Heart right ventricle (tissue), 16 donors: ENCODE measurements around the gene DENND4C. TPM values are rescaled to one million over a fixed set of nuclear protein-coding genes. Genes with fewer than 3 reads are reported as not detected.
A peak's percentile ranks its signal among the peaks of the same experiment; 100 is the strongest.

ENCODE experiments used
- ATAC-seq, 8 donors: fragments of 200-7000 bp; cut with Tn5 transposase; one replicate each; pipeline ENCODE4 v1.9.1; 2020; ENCODE audit warnings: mild to moderate bottlenecking in 8 of 8, moderate library complexity in 8 of 8, moderate number of reproducible peaks in 1 of 8
- DNase-seq, 2 donors: peaks; one replicate each; pipeline ENCODE4 v3.0.0-alpha.2; 2020
- H3K27ac ChIP-seq, 10 donors: fragments of 200-600 bp; sonication (generic) in 2 of 10; one replicate each; pipeline versions ENCODE4 v1.5.0 to v1.8.0; 2020 to 2022; ENCODE audit warnings: mild to moderate bottlenecking in 3 of 10
- H3K27me3 ChIP-seq, 7 donors: fragments of 200-600 bp; one replicate each; pipeline ENCODE4 v1.8.0; 2021 to 2022; ENCODE audit warnings: mild to moderate bottlenecking in 2 of 7
- H3K36me3 ChIP-seq, 9 donors: fragments of 200-600 bp; sonication (generic) in 1 of 9; one replicate each; pipeline versions ENCODE4 v1.5.0 to v1.8.0; 2020 to 2022; ENCODE audit warnings: mild to moderate bottlenecking in 2 of 9
- H3K4me1 ChIP-seq, 9 donors: fragments of 200-600 bp; sonication (generic) in 1 of 9; one replicate each; pipeline versions ENCODE4 v1.5.0 to v1.8.0; 2020 to 2022; ENCODE audit warnings: mild to moderate bottlenecking in 4 of 9
- H3K4me3 ChIP-seq, 10 donors: fragments of 200-600 bp; sonication (generic) in 2 of 10; one replicate each; pipeline versions ENCODE4 v1.5.0 to v1.8.0; 2020 to 2022; ENCODE audit warnings: mild to moderate bottlenecking in 7 of 10, moderate library complexity in 2 of 10
- H3K9me3 ChIP-seq, 11 donors: fragments of 200-600 bp in 10 of 11; sonication (generic) in 2 of 11; one replicate each; pipeline versions ENCODE4 v1.5.0 to v1.8.0; 2013 to 2022; ENCODE audit warnings: mild to moderate bottlenecking in 2 of 11, control low read depth in 1 of 11, moderate library complexity in 1 of 11
- WGBS, 2 donors: extraction: QIAGEN DNeasy Blood & Tissue Kit; methylation state at CpG; one replicate each; pipeline ENCODE4 v1.1.7; 2013; ENCODE audit warnings: inconsistent platforms in 1 of 2; 5-methylcytosine and 5-hydroxymethylcytosine counted together
- intact Hi-C, 10 donors: fragments of 100-400 bp; cut with DNase I; formaldehyde crosslinking; loops; one replicate each; pipeline versions ENCODE4 v1.11.1 to v1.14.2; 2022
- polyA plus RNA-seq, 2 donors: library from polyadenylated mRNA; stranded (reverse); fragments of 200-250 nt; gene quantifications; one replicate each; pipeline ENCODE4 v1.2.3, GENCODE V29; 2013
- total RNA-seq, 10 donors: library from RNA; stranded (reverse); fragmentation: NEBNext Ultra II Directional in 3 of 10; extraction: Animal tissue kit (Norgen Biotek cat#: 25700) in 3 of 10; gene quantifications; one replicate each; pipeline versions ENCODE4 v1.2.1 to v1.2.4, GENCODE V29; 2021 to 2023
- TF ChIP-seq, protein P1 (sequence below), 9 donors: fragments of 200-600 bp; sonication (generic) in 2 of 9; IDR thresholded peaks; one replicate each; pipeline versions ENCODE4 v1.5.0 to v1.8.0; 2021 to 2022; ENCODE audit warnings: antibody characterized with exemption in 9 of 9, mild to moderate bottlenecking in 5 of 9, moderate library complexity in 1 of 9
- donor health status: Arrhythmogenic right ventricular cardiomyopathy.
- donor health status: ischemic (EF 13 %, LVEDD 7.1; RV severe dilation, severe dysfunction).
- donor health status: healthy with polysubstance abuse.
- donor health status: DM: no; HTN: yes; CAD: no.
- donor health status: DM: no; HTN: no; CAD: no.
- donor health status: ischemic (EF 25% LVEDD 6.9; RV normal size, moderate dysfunction).
- donor health status: ischemic (EF 25% LVEDD 5.7; RV mildly dilated, moderate dysfunction).
- donor health status: healthy.
- donor health status: DM: yes; HTN: yes; CAD: no.
- donor health status: Ischemic cardiomyopathy.
- donor health status: ischemic (EF 35%, LVEDD 5.7; RV mildly dilated, moderate dysfunction).
- donor health status: nonischemic (EF 11% LVEDD 7.7; RV severe dilation, severe dysfunction).
- donor health status: DM: yes; HTN: yes; CAD: no.
- donor health status: PGD.
- donor health status: ischemic (EF 29% LVEDD 5.4; RV normal size, mild dysfunction).
- donor health status: nonischemic (EF 23%, LVEDD 6.1; RV moderate dilation, normal function).

The DENND4C gene
- total and polyA plus RNA-seq, 12 donors, result 5.4 to 28.3 (median 23.5) TPM

DNA sequence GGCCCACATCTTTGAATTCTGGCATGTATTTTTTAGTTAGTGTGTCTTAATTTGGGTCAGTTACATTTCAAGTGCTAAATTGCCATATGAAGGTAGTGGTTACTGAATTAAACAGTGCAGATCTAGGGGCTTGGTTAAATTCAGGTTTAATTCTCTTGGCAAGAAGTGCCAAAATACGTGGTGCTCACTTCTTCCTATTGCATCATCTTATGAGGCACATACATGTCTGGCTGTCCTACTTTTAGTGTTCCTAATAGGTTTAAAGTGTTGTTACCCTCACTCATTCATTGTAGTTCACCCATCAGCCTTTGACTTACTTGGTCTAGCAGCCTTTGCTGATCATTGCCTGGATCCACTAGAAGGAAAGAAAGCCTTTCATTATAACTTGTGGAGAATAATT is 90.0 kb downstream of the DENND4C start:
- Histone ChIP-seq H3K4me1 (no peaks in the 10 kb centered on the region), H3K4me3 (no peak overlapping the region), H3K27me3 (no peaks in the 10 kb centered on the region), H3K9me3 (no peaks in the 10 kb centered on the region), H3K27ac (no peak overlapping the region), H3K36me3 (peaks cover 0 to 87% (median 3%) of the 10 kb centered on the region in 9 donors)
- WGBS, 2 donors, result 71 to 83% methylated on average over 1 of the region's 1 CpG
- ATAC-seq (no peak), DNase-seq (no peak)
- TF ChIP-seq, protein P1, sequence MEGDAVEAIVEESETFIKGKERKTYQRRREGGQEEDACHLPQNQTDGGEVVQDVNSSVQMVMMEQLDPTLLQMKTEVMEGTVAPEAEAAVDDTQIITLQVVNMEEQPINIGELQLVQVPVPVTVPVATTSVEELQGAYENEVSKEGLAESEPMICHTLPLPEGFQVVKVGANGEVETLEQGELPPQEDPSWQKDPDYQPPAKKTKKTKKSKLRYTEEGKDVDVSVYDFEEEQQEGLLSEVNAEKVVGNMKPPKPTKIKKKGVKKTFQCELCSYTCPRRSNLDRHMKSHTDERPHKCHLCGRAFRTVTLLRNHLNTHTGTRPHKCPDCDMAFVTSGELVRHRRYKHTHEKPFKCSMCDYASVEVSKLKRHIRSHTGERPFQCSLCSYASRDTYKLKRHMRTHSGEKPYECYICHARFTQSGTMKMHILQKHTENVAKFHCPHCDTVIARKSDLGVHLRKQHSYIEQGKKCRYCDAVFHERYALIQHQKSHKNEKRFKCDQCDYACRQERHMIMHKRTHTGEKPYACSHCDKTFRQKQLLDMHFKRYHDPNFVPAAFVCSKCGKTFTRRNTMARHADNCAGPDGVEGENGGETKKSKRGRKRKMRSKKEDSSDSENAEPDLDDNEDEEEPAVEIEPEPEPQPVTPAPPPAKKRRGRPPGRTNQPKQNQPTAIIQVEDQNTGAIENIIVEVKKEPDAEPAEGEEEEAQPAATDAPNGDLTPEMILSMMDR (IDR thresholded peaks at IDR 0.05), result no peak
- intact Hi-C loops, result loop anchor here in 1 of 10 donors (10.0 kb wide), 1 partner anchor 86 kb away; the partner anchor contains the start of gene DENND4C

DNA sequence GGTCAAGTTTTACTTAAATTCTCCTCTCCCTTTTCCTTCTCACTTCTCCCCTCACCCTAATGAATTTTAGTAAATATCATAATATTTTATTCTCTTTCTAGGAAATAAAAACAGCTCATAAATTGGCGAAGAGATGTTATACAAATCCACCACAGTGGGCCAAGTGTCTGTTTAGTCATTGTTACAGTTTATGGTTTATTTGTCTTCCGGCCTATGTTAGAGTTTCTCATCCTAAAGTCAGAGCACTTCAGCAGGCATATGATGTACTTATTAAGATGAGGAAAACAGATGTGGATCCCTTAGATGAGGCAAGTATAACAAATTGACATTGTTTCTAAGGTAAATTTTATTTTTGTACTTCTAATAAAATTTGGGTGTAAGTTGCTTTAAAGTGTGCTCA is 101.4 kb downstream of the DENND4C start:
- Histone ChIP-seq H3K4me1 (no peaks in the 10 kb centered on the region), H3K4me3 (no peak overlapping the region), H3K27me3 (no peaks in the 10 kb centered on the region), H3K27ac (no peak overlapping the region), H3K9me3 (no peaks in the 10 kb centered on the region), H3K36me3 (peaks cover 0 to 99% (median 39%) of the 10 kb centered on the region in 9 donors)
- intact Hi-C loops, result no loop called here
- DNase-seq (no peak), ATAC-seq (no peak)
- TF ChIP-seq, protein P1 (IDR thresholded peaks at IDR 0.05), result no peak
- WGBS, 2 donors, result 85 to 90% methylated on average over 2 of the region's 2 CpGs

DNA sequence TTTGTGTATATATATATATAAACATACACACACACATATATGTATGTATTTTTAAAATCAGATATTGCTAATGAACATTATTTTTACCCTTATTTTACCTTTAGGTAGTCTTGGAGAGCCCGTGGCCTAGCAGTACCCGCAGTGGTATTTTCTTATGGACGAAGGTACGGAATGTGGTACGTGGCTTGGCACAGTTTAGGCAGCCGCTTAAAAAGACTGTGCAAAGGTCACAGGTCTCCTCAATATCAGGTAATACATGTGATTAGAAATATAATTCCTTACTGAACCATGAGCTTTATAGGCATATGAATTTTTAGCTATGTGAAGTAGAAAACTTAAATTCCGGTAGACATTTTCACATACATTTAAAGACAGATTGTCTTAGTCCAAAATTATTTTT is 105.7 kb downstream of the DENND4C start:
- Histone ChIP-seq H3K9me3 (no peaks in the 10 kb centered on the region), H3K27ac (no peak overlapping the region), H3K4me3 (no peak overlapping the region), H3K36me3 (peaks cover 0 to 99% (median 41%) of the 10 kb centered on the region in 9 donors), H3K4me1 (peaks cover 0 to 10% (median 0%) of the 10 kb centered on the region in 9 donors), H3K27me3 (no peaks in the 10 kb centered on the region)
- TF ChIP-seq, protein P1 (IDR thresholded peaks at IDR 0.05), result no peak
- intact Hi-C loops, result no loop called here
- 97 to 98% methylated on average over 7 of the region's 7 CpGs for WGBS, 2 donors
- ATAC-seq (no peak), DNase-seq (no peak)

DNA sequence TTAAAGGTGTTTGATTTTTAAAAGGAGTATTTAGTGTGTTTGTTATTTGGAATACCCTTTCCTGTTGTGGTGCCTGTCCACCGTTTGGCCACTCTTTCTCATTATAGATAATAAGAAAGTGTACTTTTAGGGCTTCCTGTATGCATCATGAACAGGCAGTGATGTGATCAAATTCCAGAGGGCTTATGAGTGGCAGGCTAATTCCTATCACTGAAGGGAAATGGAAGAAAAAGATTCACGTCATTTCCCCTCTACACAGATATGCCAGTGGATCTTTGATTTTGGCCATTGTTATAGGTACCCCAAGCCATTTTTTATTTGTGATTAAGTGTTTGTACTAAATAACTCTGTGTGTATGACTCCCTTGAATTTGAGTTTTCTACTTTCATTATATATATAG is 112.5 kb downstream of the DENND4C start:
- peaks cover 0 to 100% (median 22%) of the 10 kb centered on the region in 9 donors for H3K36me3 ChIP-seq
- intact Hi-C loops, result loop anchor here in 1 of 10 donors (10.0 kb wide), 1 partner anchor 228 kb away; no protein-coding TSS in a partner anchor
- 68 to 85% methylated on average over 2 of the region's 2 CpGs for WGBS, 2 donors
- no peaks in the 10 kb centered on the region for H3K27me3 ChIP-seq
- peaks cover 0 to 4% (median 0%) of the 10 kb centered on the region in 9 donors for H3K4me1 ChIP-seq
- H3K27ac ChIP-seq, result peak overlapping the region in 1 of 10 donors; percentile 9
- no peak for DNase-seq
- no peaks in the 10 kb centered on the region for H3K9me3 ChIP-seq
- peak in 1 of 8 donors; percentile 35 for ATAC-seq
- no peak overlapping the region for H3K4me3 ChIP-seq
- TF ChIP-seq, protein P1 (IDR thresholded peaks at IDR 0.05), result no peak
